B cell (primary cell): Measurements from ENCODE around the gene PPP6R3. TPM values are rescaled to one million over a fixed set of nuclear protein-coding genes. Genes with fewer than 3 reads are reported as not detected.

ENCODE experiments used
- ATAC-seq: fragments of 200-7000 bp; cut with Tn5 transposase; one replicate; pipeline ENCODE4 v1.10.0; 2021; ENCODE audit warnings: low read depth, mild to moderate bottlenecking, moderate number of reproducible peaks, moderate library complexity
- CTCF ChIA-PET: fragments of 350-600 bp; sonication (Branson Sonifier 250); formaldehyde crosslinking; loops from one replicate; lab custom pipeline; 2021; ENCODE audit warnings: antibody characterized with exemption, inconsistent platforms; lab: Charles Lee
- POLR2A ChIA-PET: fragments of 350-600 bp; sonication (Branson Sonifier 250); formaldehyde crosslinking; loops from one replicate; lab custom pipeline; 2021; ENCODE audit warnings: antibody characterized with exemption; lab: Charles Lee
- DNase-seq: peaks from one replicate; pipeline ENCODE4 v3.0.0; 2013
- H2AFZ ChIP-seq: 2 replicates; pipeline ENCODE4 v1.6.1; 2012; ENCODE audit warnings: mild to moderate bottlenecking, low read depth, low read length; ENCODE audit not compliant: insufficient read depth, poor library complexity, severe bottlenecking
- H3K27ac ChIP-seq, 2 donors: 1 replicate in 1 of 2; 2 replicates in 1 of 2; pipeline ENCODE4 v1.5.1; 2012 to 2013; ENCODE audit warnings: low read length in 2 of 2, mild to moderate bottlenecking in 2 of 2, moderate library complexity in 1 of 2
- H3K27me3 ChIP-seq, 4 experiments: fragments of 200-600 bp in 1 of 4; sonication (generic) in 1 of 4; replicated peaks in 1 of 4; 1 replicate in 2 of 4; 2 replicates in 2 of 4; pipeline versions ENCODE4 v1.6.1 to v1.7.0; 2013 to 2016; ENCODE audit warnings: low read length in 3 of 4, mild to moderate bottlenecking in 2 of 4, mixed read lengths in 1 of 4, moderate library complexity in 1 of 4; ENCODE audit not compliant: insufficient read depth in 4 of 4, control insufficient read depth in 3 of 4; ENCODE audit errors: control extremely low read depth in 1 of 4
- H3K36me3 ChIP-seq, 2 experiments: replicated peaks in 1 of 2; 1 replicate in 1 of 2; 2 replicates in 1 of 2; pipeline versions ENCODE4 v1.6.1 to v1.7.1; 2013; ENCODE audit warnings: low read length in 1 of 2; ENCODE audit not compliant: insufficient read depth in 2 of 2, control insufficient read depth in 1 of 2; ENCODE audit errors: control extremely low read depth in 1 of 2, extremely low read depth in 1 of 2
- H3K4me1 ChIP-seq, 2 donors: fragments of 200-600 bp in 1 of 2; sonication (generic) in 1 of 2; 1 replicate in 1 of 2; 2 replicates in 1 of 2; pipeline versions ENCODE4 v1.5.1 to v1.6.1; 2013 to 2017; ENCODE audit warnings: low read length in 2 of 2; ENCODE audit not compliant: control insufficient read depth in 2 of 2, insufficient read depth in 2 of 2
- H3K4me2 ChIP-seq: replicated peaks from 2 replicates; pipeline ENCODE3; 2012; ENCODE audit warnings: mild to moderate bottlenecking, low read depth, low read length; ENCODE audit not compliant: poor library complexity, severe bottlenecking
- H3K4me3 ChIP-seq, 5 experiments: fragments of 200-600 bp in 1 of 5; sonication (generic) in 1 of 5; 1 replicate in 3 of 5; 2 replicates in 2 of 5; pipeline versions ENCODE4 v1.5.1 to v1.7.0; 2011 to 2016; ENCODE audit warnings: low read length in 4 of 5, mild to moderate bottlenecking in 4 of 5, low read depth in 2 of 5, control low read depth in 1 of 5, moderate library complexity in 1 of 5; ENCODE audit not compliant: insufficient read depth in 1 of 5; ENCODE audit errors: control extremely low read depth in 1 of 5, extremely low read depth in 1 of 5
- H3K79me2 ChIP-seq: fragments of 200-600 bp; sonication (generic); one replicate; pipeline ENCODE4 v1.6.0; 2016; ENCODE audit warnings: low read length; ENCODE audit not compliant: control insufficient read depth, insufficient read depth
- H3K9ac ChIP-seq: fragments of 200-600 bp; sonication (generic); 2 replicates; pipeline ENCODE4 v1.6.1; 2017; ENCODE audit warnings: mild to moderate bottlenecking, low read length, moderate library complexity
- H3K9me3 ChIP-seq, 3 donors: one replicate each; pipeline versions ENCODE4 v1.6.1 to v1.7.1; 2013; ENCODE audit warnings: low read length in 2 of 3; ENCODE audit not compliant: control insufficient read depth in 2 of 3, insufficient read depth in 1 of 3; ENCODE audit errors: control extremely low read depth in 1 of 3
- H4K20me1 ChIP-seq: 2 replicates; pipeline ENCODE4 v1.6.0; 2012; ENCODE audit warnings: mild to moderate bottlenecking, low read length; ENCODE audit not compliant: insufficient read depth, control insufficient read depth, poor library complexity, severe bottlenecking
- H3K27ac Mint-ChIP-seq: one replicate; pipeline ENCODE4 v1.8.0; 2021; ENCODE audit warnings: mixed read lengths
- H3K27me3 Mint-ChIP-seq: one replicate; pipeline ENCODE4 v1.8.0; 2021; ENCODE audit warnings: mixed read lengths
- H3K4me1 Mint-ChIP-seq: one replicate; pipeline ENCODE4 v1.8.0; 2021; ENCODE audit warnings: mixed read lengths
- H3K4me3 Mint-ChIP-seq: one replicate; pipeline ENCODE4 v1.8.0; 2021; ENCODE audit warnings: mixed read lengths
- H3K9me3 Mint-ChIP-seq: one replicate; pipeline ENCODE4 v1.8.0; 2022; ENCODE audit warnings: mixed read lengths; ENCODE audit not compliant: insufficient read depth
- CTCF ChIP-seq: fragments of 200-600 bp; IDR thresholded peaks from one replicate; pipeline ENCODE4 v1.8.0; 2022; ENCODE audit warnings: antibody characterized with exemption, mild to moderate bottlenecking
- EZH2 ChIP-seq: IDR thresholded peaks from 2 replicates; pipeline ENCODE4 v1.6.1; 2012; ENCODE audit warnings: borderline replicate concordance, low read depth, mild to moderate bottlenecking, moderate library complexity, low read length; ENCODE audit not compliant: insufficient read depth, poor library complexity, severe bottlenecking
- WGBS: methylation state at CpG from one replicate; pipeline ENCODE4 v1.1.5; 2013; ENCODE audit warnings: missing lambda C conversion rate; ENCODE audit not compliant: insufficient coverage; 5-methylcytosine and 5-hydroxymethylcytosine counted together
- intact Hi-C: fragments of 100-400 bp; cut with micrococcal nuclease; formaldehyde crosslinking; loops from one replicate; pipeline ENCODE4 v1.10.0; 2022
- polyA plus RNA-seq: library from polyadenylated mRNA; depleted of rRNA; stranded (reverse); fragments of >200 nt; gene quantifications from 2 replicates; pipeline ENCODE4 v1.2.3, GENCODE V29; 2012
- total RNA-seq, 2 donors: library from RNA; stranded (reverse); fragments of 120-200 nt in 1 of 2; gene quantifications; 1 replicate in 1 of 2; 2 replicates in 1 of 2; pipeline versions ENCODE4 v1.2.3 to v1.2.4, GENCODE V29; 2013 to 2022

PPP6R3 gene
- total and polyA plus RNA-seq, 2 donors (not counting 1 experiment from before 2014, with no cell fraction given): 48.5 to 159 TPM

- H2AFZ ChIP-seq: no peak overlapping the region
- ChIA-PET CTCF (no interaction called here), POLR2A (no interaction called here)
- H3K9ac ChIP-seq: no peak overlapping the region
- no peaks in the 10 kb centered on the region for H3K36me3 ChIP-seq
- Mint-ChIP-seq H3K27ac (no peak overlapping the region), H3K4me1 (peaks cover 3% of the 10 kb centered on the region), H3K4me3 (no peak overlapping the region), H3K9me3 (peaks cover 6% of the 10 kb centered on the region), H3K27me3 (peaks cover 23% of the 10 kb centered on the region)
- intact Hi-C loops: no loop called here
- no peaks in the 10 kb centered on the region for H3K4me1 ChIP-seq
- H3K79me2 ChIP-seq: no peaks in the 10 kb centered on the region
- DNase-seq: no peak
- TF ChIP-seq CTCF: no peak
- no peak for TF ChIP-seq EZH2
- peaks cover 0 to 23% (median 14%) of the 10 kb centered on the region in 3 donors for H3K9me3 ChIP-seq
- no peak overlapping the region for H3K4me2 ChIP-seq
- H3K4me3 ChIP-seq: no peak overlapping the region
- ATAC-seq: no peak
- WGBS: 83% methylated on average over 18 of the region's 22 CpGs
- H3K27me3 ChIP-seq: peaks cover 0 to 8% (median 0%) of the 10 kb centered on the region in 4 experiments
- H3K27ac ChIP-seq: no peak overlapping the region
- no peaks in the 10 kb centered on the region for H4K20me1 ChIP-seq
These were observed 190.8 kb downstream of the PPP6R3 start for GRCh38 chr11:68651208-68651984.

- DNase-seq: no peak
- H3K4me3 Mint-ChIP-seq: no peak overlapping the region
- H3K9me3 ChIP-seq: peaks cover 0 to 21% (median 7%) of the 10 kb centered on the region in 3 donors
- TF ChIP-seq CTCF: no peak
- TF ChIP-seq EZH2: no peak
- H3K27me3 ChIP-seq: peaks cover 0 to 8% (median 0%) of the 10 kb centered on the region in 4 experiments
- CTCF ChIA-PET: no interaction called here
- H3K9ac ChIP-seq: no peak overlapping the region
- no peaks in the 10 kb centered on the region for H3K79me2 ChIP-seq
- 76% methylated on average over 13 of the region's 16 CpGs for WGBS
- H3K9me3 Mint-ChIP-seq: peaks cover 5% of the 10 kb centered on the region
- no peak overlapping the region for H3K4me3 ChIP-seq
- H3K4me1 ChIP-seq: no peaks in the 10 kb centered on the region
- no peak overlapping the region for H3K27ac ChIP-seq
- H2AFZ ChIP-seq: no peak overlapping the region
- POLR2A ChIA-PET: no interaction called here
- H3K27ac Mint-ChIP-seq: no peak overlapping the region
- peaks cover 23% of the 10 kb centered on the region for H3K27me3 Mint-ChIP-seq
- no peak for ATAC-seq
- intact Hi-C loops: no loop called here
- H3K36me3 ChIP-seq: no peaks in the 10 kb centered on the region
- H3K4me2 ChIP-seq: no peak overlapping the region
- H4K20me1 ChIP-seq: no peaks in the 10 kb centered on the region
- H3K4me1 Mint-ChIP-seq: peaks cover 3% of the 10 kb centered on the region
These were observed 191.6 kb downstream of the PPP6R3 start for GRCh38 chr11:68651985-68652682.
